ENCODE data around the gene SPTLC2.
A peak's percentile ranks its signal among the peaks of the same experiment; 100 is the strongest.
"Not testable (repeated sequence)": the region's sequence is repeated elsewhere in the genome, so short reads cannot be mapped to it uniquely, and the experiment has no call there.

Gene SPTLC2

DNA sequence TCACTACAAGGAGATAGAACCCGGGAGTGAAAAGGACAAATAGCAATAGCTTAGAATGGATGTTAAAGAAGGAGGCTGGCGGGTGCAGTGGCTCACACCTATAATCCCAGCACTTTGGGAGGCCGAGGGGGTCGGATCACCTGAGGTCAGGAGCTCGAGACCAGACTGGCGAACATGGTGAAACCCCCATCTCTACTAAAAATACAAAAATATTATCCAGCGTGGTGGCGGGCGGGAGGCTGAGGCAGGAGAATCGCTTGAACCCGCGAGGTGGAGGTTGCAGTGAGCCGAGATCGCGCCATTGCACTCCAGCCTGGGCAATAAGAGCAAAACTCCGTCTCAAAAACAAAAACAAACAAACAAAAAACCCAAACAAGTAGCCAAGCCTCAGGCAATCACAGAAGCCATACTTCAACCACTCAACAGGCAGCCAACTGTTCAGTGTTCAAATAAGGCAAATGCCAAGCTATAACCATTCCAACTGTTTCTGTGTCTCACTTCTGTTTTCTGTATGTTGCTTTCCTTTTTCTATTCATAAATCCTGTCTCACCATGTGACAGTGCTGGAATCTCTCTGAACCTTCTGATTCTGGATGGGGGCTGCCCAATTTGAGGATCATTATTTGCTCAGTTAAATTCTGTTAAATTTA, 3.9 kb upstream of the SPTLC2 start:
- no peak for DNase-seq

- no peak for DNase-seq
These were observed 2.0 kb upstream of the SPTLC2 start for GRCh38 chr14:77618381-77618970.

DNA sequence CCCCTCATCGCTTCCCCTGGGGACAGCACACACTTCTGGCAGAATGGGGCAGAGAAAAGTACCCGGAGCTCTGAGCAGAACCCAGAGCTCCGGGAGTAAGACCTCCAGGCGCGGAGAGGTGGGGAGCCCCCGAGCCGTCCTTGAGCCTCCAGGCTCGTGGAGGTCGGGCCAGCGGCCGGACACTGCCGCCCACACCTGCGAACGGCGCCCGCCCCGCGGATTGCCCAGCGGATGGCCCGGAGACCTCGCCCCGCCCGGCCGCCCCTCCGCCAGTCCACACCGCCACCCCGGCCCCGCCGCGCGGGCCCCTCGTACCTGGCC, 344 bp downstream of the SPTLC2 start:
- DNase-seq = no peak

DNA sequence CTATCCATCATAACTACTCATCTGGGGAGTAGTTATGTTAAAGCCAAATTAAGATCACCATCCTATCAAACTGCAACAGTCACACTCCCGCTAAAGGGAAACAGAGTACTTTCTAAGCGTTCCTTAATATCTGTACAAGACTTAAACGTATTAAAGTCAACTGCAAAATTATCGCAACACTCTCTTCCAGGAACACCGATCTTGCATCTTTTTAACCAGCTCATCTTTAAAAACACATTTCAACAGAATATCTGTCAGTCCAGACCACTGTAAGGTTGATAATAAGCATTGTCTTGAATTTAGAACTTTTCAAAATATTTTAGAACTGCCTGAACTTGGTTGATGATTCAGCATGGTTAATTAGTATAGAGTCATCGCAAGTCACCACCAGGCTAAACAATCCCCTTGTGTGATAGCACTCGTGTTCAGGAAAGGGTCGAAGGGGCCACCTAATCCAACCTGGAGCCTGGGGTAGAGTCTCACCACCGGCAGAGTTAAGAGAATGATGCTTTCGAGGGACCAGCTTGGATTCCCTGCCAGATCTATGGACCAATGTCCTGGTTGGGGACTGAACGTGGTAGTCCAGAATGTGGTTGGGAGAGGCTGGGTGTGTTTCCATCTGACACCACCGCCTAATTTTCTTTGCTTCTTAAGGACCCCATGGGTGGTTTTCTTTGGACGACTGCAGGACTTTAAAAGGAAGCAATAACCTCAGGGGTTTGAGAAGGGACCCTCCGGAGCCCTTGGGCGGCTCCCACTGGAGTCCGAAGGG, 890 bp downstream of the SPTLC2 start:
- no peak for DNase-seq

- DNase-seq = no peak
These were observed 3.2 kb downstream of the SPTLC2 start for GRCh38 chr14:77613201-77613600.

DNA sequence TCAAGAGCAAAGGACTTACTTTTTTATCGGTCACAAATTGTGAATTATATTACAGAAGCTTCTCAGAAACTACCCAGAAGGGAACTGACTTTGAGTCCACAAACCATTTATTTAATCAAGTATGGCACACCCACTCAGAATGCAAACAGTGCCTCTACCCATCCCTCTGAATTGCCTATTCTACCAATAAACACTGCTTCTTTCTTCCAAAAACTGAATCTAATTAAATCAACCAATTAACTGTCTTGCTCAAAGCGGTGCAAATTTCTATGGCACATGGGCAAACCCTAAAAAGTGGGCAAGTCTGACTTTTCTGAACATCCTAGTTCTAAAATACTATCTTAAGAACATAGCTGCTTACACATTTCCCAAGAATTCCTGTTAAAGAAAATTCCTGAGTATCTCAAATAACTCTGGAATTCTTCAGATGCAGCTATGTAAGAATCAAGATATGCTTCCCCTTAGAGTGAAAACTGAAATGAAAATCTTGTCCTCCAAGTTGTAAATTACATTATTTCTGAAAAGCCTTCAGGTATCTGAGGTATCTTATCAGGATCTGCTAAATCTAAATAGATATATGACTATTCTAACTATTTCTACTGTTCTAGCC, 4.3 kb downstream of the SPTLC2 start:
- no peak for DNase-seq

DNA sequence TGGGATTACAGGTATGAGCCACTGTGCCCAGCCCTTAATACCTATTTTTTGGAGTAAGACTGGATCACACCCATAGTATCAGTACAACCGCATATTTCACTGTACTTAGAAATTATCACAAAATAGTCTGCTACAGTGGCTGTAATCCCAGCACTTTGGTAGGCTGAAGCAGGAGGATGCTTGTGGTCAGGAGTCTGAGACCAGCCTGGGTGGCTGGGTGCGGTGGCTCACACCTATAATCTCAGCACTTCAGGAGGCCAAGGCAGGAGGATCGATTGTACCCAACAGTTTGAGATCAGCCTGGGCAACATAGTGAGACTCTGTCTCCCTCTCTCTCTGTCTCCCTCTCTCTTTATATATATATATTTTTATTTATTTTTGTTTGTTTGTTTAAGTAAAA, 5.9 kb downstream of the SPTLC2 start:
- DNase-seq = no peak

- no peak for DNase-seq
These were observed 6.5 kb downstream of the SPTLC2 start for GRCh38 chr14:77609922-77610321.

- DNase-seq = peak; percentile 58
These were observed 8.6 kb downstream of the SPTLC2 start for GRCh38 chr14:77607741-77608302.

GRCh38 chr14:77605392-77605972, 11.0 kb downstream of the SPTLC2 start:
- DNase-seq = no peak

GRCh38 chr14:77603654-77604255, 12.7 kb downstream of the SPTLC2 start:
- DNase-seq = no peak

DNA sequence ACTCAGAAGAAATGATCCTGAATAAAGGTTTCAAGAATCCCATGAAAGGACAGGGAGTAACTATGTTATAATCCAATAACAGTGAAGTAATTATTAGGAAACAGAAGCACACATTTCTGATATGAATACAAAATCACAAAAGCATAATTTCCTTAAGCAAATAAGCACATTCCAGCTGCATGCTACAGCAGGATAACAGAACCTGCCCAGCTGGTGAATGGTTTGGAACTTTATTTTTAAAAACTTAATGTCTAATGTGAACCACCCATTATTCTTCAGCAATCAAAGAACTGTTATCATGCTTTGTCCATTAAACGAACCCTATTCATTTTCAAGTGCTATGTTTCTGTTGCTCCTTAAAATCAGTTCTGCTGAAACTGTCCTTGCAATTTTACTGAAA, 13.4 kb downstream of the SPTLC2 start:
- DNase-seq = no peak

- no peak for DNase-seq
These were observed 14.4 kb downstream of the SPTLC2 start for GRCh38 chr14:77601846-77602619.

- DNase-seq = no peak
These were observed 16.5 kb downstream of the SPTLC2 start for GRCh38 chr14:77599889-77600288.

- DNase-seq = no peak
These were observed 17.9 kb downstream of the SPTLC2 start for GRCh38 chr14:77598366-77599070.

GRCh38 chr14:77593501-77593961, 22.9 kb downstream of the SPTLC2 start:
- peak; percentile 69 for DNase-seq

DNA sequence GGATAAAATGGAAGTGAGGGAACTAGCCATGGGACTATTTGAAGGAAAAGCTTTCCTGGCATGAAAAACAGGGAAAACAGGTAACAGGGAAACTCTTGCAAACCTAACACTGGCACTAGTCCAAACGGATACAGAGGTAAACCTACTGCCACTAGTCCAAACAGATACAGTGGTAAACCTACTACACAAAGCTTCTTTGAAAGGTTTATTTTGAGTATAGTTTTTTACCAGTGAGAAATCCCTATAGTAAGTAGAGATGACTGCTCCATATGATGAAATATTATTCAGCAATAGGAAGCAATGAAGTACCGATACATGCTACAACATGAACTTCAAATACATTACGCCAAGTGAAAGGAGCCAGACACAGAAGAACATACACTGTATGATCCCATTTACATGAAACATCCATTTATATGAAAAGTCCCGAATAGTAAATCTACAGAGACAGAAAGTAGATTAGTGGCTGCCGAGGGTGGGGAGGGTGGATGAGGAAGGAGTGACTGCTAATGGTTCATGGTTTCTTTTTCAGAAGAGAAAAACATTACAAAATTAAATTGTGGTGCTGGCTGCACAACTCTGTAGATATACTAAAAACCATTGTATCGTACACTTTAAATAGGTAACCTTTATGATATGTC, 25.5 kb downstream of the SPTLC2 start:
- DNase-seq = no peak

DNA sequence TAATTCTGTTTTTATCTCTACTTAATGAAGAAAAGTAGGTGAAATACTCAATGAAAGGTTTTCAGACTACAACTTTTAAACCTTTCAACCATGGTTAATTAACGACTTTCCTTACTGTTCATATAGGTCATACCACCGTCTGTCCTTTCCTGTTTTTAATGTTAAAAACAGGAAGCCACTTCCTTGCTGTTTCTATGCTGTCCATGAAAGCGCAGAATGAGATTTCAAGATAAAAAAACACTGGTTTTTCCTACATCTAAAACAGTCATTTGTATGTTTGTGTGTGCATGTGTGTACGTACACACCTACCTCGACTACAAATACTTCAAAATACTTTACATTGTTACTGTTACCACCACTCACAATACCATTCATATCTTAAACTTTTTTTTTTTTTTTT, 27.3 kb downstream of the SPTLC2 start:
- no peak for DNase-seq

DNA sequence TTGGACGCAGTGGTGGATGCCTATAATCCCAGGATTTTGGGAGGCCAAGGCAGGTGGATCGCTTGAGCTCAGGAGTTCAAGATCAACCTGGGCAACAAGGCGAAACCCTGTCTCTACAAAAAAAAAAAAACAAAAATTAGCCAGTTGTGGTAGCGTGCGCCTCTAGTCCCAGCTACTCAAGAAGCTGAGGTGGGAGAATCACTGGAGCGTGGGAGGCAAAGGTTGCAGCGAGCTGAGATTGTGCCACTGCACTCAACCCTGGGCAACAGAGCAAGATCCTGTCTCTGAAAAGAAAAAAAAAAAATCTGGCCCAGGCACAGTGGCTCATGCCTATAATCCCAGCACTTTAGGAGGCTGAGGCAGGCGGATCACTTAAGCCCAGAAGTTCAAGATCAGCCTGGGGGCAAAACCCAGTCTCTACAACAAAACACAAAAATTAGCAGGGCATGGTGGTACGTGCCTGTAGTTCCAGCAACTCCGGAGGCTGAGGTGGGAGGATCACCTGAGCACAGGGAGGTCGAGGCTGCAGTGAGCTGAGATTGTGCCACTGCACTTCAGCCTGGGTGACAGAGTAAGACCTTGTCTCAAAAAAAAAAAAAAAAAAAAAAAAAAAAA, 27.9 kb downstream of the SPTLC2 start:
- not testable (repeated sequence) for DNase-seq

GRCh38 chr14:77585385-77585784, 31.1 kb downstream of the SPTLC2 start:
- no peak for DNase-seq
